ENCODE measurements around the gene KCNK16. TPM values are rescaled to one million over a fixed set of nuclear protein-coding genes. Genes with fewer than 3 reads are reported as not detected.

KCNK16 gene
- total and polyA plus RNA-seq, 10 of the 15 experiments (the other 5 are each of a cell fraction or from before 2014, with no cell fraction given): not detected

DNA sequence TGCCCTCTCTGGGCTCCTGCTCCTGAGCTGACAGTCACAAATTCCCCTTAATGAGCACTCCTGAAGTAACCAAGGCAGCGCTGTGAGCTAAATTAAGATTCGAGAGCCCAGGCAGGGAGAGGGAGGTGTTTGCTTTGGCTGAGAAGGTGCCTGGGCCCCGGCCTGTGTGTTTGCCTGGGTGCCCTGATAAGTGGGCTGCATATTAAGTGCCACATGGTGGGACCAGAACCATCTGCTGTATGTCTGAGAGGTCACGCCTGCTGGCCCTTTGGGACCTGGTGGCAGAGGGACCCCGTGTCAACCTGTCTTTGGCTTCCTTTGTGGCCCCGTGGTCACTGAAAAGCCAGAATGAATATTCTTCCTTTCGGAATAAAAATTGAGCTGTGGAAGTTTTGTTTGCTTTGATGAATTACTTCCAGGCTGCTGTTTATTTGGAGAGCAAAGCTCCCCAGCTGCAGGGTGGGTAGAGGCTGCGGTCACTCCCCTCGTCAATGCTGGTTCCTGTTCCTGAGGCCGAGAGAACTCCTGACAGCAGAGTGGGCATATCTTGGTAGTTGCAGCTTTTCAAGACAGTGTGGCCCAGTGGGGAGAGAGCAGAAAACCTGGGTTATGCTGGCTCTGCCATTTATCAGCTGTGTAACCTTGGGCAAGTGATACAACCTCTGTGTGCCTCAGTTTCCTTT, 17.5 kb upstream of the KCNK16 start:
- no peaks in the 10 kb centered on the region for H3K79me2 ChIP-seq (ENCODE audit: control insufficient read depth, insufficient read depth, low read length)
- no peak; the same call in 2 of the 3 replicates for ATAC-seq
- in situ Hi-C loops (cut with MboI) (no loop called here), intact Hi-C loops (cut with micrococcal nuclease; ENCODE audit: unreplicated experiment) (loop anchor here (10.0 kb wide), 1 partner anchor 965 kb away; no protein-coding TSS in a partner anchor)
- H3K9me3 ChIP-seq (replicated peaks; ENCODE audit: control insufficient read depth, insufficient read depth, low read length): no peaks in the 10 kb centered on the region; the same call in 2 of the 3 replicates
- no peak for FAIRE-seq
- no peak overlapping the region for H3K4me2 ChIP-seq (ENCODE audit: control insufficient read depth, insufficient read depth)
- DNase-seq (ENCODE audit: low read depth, low spot score): no peak
- no peaks in the 10 kb centered on the region for H3K27me3 ChIP-seq (replicated peaks in 1 of 2; ENCODE audit: control insufficient read depth in 2 of 2, insufficient read depth in 2 of 2, low read length in 1 of 2)
- SMC1A ChIA-PET (ENCODE audit: uncharacterized antibody, unreplicated experiment): no interaction called here
- H2AFZ ChIP-seq (ENCODE audit: control insufficient read depth, low read depth, low read length): no peak overlapping the region
- no peaks in the 10 kb centered on the region for H4K20me1 ChIP-seq (ENCODE audit: control insufficient read depth, insufficient read depth)
- no peak overlapping the region for H3K9ac ChIP-seq (ENCODE audit: control insufficient read depth, insufficient read depth, low read length)
- RAD21 ChIA-PET (ENCODE audit: unreplicated experiment): interaction anchor here (1.6 kb wide), 1 partner anchor 13 kb away, joined by 3 read pairs; no protein-coding TSS in a partner anchor
- WGBS (ENCODE audit: insufficient coverage, insufficient replicate concordance, low lambda C conversion rate, missing lambda C conversion rate): 11% methylated on average over 10 of the region's 10 CpGs
- peaks cover 13% of the 10 kb centered on the region for H3K4me1 ChIP-seq (ENCODE audit: control insufficient read depth, insufficient read depth, low read length)
- H3K27ac ChIP-seq (ENCODE audit: control insufficient read depth, insufficient read depth): no peak overlapping the region
- no peak overlapping the region for H3K4me3 ChIP-seq
- POLR2A ChIA-PET: no interaction called here
- BruUV-seq (replicated peaks): no TSS peak
- no peaks in the 10 kb centered on the region for H3K36me3 ChIP-seq (ENCODE audit: control insufficient read depth in 2 of 2, insufficient read depth in 2 of 2, low read length in 1 of 2)
- CTCF ChIA-PET: interaction anchor here (4.1 kb wide), 1 partner anchor 10 kb away, joined by 14 read pairs; no protein-coding TSS in a partner anchor
- TF ChIP-seq POU2F2 (IDR thresholded peaks at IDR 0.05; ENCODE audit: borderline replicate concordance, low read depth, low read length) (no peak), NFYB (IDR thresholded peaks at IDR 0.05; ENCODE audit: insufficient read depth, low read depth, low read length) (no peak), NFYA (IDR thresholded peaks at IDR 0.05; ENCODE audit: borderline replicate concordance, low read depth, low read length) (no peak), ZNF24 (IDR thresholded peaks at IDR 0.05) (no peak), RFX5 (IDR thresholded peaks at IDR 0.05; ENCODE audit: low read depth, low read length) (no peak), GATAD2B (conservative IDR thresholded peaks at IDR 0.05; ENCODE audit: low read depth) (no peak), MTA3 (IDR thresholded peaks at IDR 0.05; ENCODE audit: borderline replicate concordance, low read length) (no peak)
- TF ChIP-seq, protein P1, sequence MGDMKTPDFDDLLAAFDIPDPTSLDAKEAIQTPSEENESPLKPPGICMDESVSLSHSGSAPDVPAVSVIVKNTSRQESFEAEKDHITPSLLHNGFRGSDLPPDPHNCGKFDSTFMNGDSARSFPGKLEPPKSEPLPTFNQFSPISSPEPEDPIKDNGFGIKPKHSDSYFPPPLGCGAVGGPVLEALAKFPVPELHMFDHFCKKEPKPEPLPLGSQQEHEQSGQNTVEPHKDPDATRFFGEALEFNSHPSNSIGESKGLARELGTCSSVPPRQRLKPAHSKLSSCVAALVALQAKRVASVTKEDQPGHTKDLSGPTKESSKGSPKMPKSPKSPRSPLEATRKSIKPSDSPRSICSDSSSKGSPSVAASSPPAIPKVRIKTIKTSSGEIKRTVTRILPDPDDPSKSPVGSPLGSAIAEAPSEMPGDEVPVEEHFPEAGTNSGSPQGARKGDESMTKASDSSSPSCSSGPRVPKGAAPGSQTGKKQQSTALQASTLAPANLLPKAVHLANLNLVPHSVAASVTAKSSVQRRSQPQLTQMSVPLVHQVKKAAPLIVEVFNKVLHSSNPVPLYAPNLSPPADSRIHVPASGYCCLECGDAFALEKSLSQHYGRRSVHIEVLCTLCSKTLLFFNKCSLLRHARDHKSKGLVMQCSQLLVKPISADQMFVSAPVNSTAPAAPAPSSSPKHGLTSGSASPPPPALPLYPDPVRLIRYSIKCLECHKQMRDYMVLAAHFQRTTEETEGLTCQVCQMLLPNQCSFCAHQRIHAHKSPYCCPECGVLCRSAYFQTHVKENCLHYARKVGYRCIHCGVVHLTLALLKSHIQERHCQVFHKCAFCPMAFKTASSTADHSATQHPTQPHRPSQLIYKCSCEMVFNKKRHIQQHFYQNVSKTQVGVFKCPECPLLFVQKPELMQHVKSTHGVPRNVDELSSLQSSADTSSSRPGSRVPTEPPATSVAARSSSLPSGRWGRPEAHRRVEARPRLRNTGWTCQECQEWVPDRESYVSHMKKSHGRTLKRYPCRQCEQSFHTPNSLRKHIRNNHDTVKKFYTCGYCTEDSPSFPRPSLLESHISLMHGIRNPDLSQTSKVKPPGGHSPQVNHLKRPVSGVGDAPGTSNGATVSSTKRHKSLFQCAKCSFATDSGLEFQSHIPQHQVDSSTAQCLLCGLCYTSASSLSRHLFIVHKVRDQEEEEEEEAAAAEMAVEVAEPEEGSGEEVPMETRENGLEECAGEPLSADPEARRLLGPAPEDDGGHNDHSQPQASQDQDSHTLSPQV (IDR thresholded peaks at IDR 0.05): no peak
- TF ChIP-seq, protein P2, sequence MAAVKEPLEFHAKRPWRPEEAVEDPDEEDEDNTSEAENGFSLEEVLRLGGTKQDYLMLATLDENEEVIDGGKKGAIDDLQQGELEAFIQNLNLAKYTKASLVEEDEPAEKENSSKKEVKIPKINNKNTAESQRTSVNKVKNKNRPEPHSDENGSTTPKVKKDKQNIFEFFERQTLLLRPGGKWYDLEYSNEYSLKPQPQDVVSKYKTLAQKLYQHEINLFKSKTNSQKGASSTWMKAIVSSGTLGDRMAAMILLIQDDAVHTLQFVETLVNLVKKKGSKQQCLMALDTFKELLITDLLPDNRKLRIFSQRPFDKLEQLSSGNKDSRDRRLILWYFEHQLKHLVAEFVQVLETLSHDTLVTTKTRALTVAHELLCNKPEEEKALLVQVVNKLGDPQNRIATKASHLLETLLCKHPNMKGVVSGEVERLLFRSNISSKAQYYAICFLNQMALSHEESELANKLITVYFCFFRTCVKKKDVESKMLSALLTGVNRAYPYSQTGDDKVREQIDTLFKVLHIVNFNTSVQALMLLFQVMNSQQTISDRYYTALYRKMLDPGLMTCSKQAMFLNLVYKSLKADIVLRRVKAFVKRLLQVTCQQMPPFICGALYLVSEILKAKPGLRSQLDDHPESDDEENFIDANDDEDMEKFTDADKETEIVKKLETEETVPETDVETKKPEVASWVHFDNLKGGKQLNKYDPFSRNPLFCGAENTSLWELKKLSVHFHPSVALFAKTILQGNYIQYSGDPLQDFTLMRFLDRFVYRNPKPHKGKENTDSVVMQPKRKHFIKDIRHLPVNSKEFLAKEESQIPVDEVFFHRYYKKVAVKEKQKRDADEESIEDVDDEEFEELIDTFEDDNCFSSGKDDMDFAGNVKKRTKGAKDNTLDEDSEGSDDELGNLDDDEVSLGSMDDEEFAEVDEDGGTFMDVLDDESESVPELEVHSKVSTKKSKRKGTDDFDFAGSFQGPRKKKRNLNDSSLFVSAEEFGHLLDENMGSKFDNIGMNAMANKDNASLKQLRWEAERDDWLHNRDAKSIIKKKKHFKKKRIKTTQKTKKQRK (IDR thresholded peaks at IDR 0.05; ENCODE audit: low read depth, low read length): no peak
- TF ChIP-seq, protein P3, sequence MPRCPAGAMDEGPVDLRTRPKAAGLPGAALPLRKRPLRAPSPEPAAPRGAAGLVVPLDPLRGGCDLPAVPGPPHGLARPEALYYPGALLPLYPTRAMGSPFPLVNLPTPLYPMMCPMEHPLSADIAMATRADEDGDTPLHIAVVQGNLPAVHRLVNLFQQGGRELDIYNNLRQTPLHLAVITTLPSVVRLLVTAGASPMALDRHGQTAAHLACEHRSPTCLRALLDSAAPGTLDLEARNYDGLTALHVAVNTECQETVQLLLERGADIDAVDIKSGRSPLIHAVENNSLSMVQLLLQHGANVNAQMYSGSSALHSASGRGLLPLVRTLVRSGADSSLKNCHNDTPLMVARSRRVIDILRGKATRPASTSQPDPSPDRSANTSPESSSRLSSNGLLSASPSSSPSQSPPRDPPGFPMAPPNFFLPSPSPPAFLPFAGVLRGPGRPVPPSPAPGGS (IDR thresholded peaks at IDR 0.05; ENCODE audit: borderline replicate concordance, insufficient read depth, low read depth, low read length, poor library complexity, severe bottlenecking): no peak
- TF ChIP-seq, protein P4, sequence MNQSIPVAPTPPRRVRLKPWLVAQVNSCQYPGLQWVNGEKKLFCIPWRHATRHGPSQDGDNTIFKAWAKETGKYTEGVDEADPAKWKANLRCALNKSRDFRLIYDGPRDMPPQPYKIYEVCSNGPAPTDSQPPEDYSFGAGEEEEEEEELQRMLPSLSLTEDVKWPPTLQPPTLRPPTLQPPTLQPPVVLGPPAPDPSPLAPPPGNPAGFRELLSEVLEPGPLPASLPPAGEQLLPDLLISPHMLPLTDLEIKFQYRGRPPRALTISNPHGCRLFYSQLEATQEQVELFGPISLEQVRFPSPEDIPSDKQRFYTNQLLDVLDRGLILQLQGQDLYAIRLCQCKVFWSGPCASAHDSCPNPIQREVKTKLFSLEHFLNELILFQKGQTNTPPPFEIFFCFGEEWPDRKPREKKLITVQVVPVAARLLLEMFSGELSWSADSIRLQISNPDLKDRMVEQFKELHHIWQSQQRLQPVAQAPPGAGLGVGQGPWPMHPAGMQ (IDR thresholded peaks at IDR 0.05; ENCODE audit: borderline replicate concordance): no peak

Data from GM12878 (cell line).